ENCODE measurements around the gene PIP5KL1.
"Not testable (repeated sequence)": the region's sequence is repeated elsewhere in the genome, so short reads cannot be mapped to it uniquely, and the experiment has no call there.

The PIP5KL1 gene

GRCh38 chr9:127885508-127886281, 44.9 kb downstream of the PIP5KL1 start:
- DNase-seq: no peak

DNA sequence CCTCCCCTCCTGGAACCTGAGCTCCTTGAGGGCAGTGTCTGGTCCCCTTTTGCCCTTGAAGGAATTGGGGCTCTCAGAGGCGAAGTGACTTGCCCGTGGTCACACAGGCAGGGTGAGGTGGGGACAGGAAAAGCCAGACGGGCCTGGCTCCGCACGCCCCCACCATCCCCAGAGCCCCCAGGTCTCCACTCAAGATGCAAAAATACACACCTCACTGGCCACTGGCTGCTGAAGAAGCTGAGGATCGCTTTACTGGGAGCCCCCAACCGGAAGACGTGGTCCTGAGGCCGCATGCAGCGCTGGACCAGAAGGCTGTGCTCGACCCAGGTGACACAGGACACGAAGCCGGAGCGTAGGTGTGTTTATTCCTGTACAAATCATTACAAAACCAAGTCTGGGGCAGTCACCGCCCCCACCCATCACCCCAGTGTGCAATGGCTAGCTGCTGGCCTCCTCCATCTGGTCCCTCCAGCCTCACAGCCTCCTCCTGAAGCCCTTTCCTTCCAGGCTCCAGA, 45.5 kb downstream of the PIP5KL1 start:
- DNase-seq: no peak

DNA sequence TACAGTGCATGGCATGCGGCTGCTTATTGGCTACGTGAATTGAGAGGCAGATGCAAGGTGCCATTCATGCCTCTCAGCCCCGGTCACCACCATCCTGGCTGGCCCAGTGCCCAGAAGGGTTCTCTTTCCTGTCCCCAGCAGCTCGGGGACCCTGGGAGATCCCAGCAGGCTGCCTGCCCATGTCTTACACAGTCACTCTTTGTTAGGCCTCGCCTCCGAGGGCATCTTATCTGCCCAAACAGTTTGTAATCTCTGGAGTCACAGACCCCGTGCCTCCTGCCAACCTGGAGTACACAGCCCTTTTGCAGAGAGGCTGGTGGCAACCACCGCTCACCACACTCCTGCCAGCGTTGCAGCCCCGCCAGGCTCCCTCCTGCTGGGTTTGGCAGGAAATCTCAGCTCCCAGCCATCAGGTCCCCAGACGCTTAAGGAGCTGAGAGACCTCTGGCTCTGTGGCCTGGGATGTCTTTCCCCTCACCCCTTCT, 46.1 kb downstream of the PIP5KL1 start:
- no peak for DNase-seq

DNA sequence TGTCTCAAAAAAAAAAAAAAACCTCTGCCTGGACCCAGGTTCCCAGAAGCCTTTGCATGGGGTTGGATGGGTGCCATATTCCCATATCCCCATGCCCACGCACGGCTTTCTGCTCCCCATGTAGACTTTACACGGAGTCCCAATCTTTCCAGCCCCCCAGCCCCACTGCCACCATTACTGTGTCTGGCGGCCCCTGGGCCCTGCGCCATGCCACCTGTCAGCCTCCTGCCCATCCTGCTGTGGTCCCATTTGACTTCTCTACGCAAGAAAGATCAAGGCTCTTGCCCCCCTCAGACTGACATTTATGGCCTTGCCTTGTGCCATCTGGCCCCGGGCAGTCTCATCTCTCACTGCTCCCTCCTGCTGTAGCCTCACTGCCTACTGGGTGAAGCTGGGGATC, 46.6 kb downstream of the PIP5KL1 start:
- DNase-seq: no peak

DNA sequence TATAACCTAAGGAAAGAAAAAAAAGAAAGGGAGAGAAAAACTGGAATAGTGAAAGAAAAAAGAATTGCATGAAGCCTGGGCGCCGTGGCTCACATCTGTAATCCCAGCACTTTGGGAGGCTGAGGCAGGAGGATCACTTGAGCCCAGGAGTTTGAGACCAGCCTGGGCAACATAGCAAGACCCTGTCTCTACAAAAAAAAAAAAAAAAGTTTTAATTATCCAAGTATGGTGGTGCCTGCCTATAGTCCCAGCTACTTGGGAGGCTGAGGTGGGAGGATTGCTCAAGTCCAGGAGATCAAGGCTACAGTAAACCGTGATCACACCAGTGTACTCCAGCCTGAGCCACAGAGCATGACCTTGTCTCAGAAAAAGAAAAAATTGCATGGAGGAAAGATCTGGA, 48.9 kb downstream of the PIP5KL1 start:
- DNase-seq: not testable (repeated sequence)

- DNase-seq: no peak
These were observed 50.4 kb downstream of the PIP5KL1 start for GRCh38 chr9:127880143-127880542.

GRCh38 chr9:127878652-127879390, 51.8 kb downstream of the PIP5KL1 start:
- no peak for DNase-seq

DNA sequence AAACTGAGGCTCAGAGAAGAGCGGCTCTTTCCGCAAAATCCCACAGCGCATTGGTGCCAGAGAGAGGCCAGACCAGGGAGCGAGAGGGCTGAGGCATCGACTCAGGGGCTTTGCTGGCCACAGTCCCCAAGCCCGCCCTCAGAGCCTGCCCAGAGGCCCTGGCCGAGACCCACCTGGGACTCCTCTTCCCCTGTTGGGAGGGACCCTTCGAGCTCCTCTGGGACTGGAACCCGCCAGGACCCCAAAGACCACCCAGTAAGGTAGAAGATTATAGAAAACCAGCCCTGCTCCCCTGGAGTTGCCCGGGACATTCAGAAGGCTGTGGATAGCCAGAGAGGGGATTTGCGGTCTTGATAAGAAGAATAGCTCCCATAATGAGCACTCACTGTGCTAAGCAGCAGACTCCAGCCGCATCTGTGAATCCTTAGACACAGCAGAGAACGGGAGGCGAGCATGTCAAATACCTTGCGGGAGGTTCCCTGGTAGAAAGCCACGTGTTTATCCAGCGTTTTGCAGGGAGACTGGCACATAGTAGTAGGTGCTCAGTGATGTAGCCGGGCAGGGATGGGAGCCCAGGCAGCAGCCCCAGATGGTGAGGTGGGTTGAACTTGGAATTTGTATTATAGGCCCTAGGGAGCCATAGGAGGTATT, 52.5 kb downstream of the PIP5KL1 start:
- DNase-seq: no peak

DNA sequence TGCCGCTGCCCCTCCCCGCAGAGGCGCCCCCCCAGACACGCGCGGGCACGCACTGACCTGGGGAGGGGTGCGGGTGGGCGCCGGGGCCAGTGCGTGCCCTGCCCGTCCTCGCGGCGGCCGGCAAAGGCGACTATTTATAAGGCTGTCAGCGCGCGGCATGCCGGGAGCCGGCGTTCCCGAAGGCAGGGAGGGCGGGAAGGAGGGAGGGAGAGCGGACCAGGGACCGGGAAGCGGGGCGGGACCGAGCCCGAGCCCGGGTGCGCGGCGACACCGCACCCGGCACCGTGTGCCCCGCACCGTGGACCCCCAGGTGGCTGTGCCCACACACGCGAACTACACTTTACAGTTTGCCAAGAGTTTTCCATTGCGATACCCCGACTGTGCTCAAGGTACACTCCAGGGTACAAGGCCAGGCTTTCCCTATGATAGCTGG, 53.0 kb downstream of the PIP5KL1 start, which contains the start of gene AK1:
TSS of gene AK1 (minus strand) at position 110 of the 433 bp plus-strand sequence. CDS start 3,058 bp downstream, outside the sequence.
- no peak for DNase-seq

DNA sequence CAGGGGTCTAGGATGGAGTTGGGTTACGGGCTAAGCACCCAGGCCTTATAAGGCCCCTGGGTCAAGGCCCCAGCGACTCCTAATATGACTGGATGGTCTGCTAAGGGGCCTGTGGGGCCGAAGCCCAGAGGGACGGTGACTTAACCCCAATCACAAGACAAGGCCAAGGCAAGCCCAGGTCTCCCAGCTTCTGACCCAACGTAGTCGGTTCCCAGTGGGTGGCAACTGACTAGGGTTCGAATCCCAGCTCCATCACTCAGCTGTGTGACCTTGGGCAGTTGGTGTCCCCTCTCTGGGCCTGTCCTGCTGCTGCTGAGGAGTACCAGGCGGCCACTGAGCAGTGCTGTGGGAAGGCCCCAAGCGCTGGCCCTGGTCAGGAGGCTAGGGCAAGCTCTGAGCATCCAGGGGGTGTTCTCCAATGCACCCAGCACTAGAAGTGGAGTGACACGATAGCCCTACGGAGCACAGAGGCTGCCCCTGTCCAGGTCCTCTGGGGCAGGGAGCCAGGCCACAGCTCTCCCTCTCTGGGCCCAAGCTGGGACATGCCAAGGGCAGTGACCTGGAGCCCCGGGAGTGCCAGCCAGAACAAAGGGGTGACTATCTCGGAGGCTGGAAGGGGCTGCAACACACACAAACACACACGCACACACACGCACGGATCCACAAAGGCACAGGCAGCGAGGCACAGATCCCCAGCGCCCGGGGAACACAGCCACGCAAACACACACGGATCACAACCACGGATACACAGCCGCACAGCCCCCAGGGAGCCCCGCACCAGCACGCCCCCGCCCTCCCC, 53.6 kb downstream of the PIP5KL1 start:
- DNase-seq: no peak

DNA sequence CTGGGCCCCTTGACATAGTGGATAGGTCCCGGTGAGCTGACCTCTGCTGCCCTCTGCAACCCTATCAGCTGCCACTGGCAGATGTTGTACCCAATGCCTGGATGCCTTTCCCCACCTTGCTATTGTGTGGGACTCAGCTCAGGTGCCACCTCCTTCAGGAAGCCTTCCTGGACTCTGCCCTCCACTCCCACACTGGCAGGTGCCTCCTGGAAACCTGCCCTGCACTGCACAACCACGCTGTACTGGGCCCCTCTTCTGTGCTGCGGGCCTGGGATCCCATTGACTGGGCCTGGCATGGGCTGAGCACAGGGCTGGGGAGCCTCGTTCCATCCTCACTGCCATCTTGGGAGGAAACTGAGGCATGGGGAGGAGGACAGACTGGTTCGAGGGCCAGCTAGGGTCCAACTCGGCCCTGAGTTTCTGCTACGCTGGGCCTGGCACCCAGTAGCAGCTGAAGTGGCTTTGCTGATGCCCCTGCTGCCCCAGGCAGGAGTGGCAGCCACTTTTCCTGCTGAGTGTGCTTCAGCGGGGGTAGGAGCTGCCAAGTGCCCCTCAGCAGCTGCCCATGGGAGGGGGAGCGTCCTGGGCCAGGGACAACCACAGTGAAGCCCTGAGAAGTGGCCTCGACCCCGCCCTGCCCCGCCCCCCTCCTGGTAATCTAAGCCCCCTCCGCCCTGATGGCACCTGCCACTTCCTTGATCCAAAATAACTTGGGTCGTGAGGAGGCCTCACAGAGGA, 54.4 kb downstream of the PIP5KL1 start:
- no peak for DNase-seq

DNA sequence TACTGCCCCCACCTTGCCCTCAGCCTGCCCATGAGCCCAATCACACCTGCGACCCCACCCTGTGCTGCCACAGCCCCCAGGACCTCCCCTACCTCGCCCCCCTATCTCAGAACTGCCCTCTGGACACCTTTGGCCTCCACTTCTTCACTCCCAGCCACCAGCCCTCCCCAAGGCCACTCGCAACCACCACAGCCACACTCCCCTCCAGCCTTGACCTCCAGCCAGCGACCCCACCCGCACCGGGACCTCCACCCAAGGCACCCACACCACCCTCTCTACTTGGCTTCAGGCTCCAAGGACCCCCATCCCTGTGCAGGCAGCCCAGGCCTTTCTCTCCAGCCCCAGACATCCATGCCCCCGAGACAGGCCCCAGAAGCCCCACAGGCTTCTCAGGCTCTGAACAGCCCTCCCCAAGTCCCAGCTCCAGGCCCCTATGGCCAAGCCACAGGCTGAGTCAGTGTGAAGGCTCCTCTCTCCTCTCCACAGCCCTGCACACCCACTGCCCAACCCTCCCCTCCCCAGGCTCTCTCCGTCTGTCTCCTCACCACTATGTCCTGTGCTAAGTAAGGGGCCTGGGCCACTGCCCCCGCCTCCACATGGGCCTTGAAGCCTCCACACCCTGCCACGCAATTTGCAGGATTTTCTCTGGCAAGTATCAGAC, 55.1 kb downstream of the PIP5KL1 start:
- no peak for DNase-seq

DNA sequence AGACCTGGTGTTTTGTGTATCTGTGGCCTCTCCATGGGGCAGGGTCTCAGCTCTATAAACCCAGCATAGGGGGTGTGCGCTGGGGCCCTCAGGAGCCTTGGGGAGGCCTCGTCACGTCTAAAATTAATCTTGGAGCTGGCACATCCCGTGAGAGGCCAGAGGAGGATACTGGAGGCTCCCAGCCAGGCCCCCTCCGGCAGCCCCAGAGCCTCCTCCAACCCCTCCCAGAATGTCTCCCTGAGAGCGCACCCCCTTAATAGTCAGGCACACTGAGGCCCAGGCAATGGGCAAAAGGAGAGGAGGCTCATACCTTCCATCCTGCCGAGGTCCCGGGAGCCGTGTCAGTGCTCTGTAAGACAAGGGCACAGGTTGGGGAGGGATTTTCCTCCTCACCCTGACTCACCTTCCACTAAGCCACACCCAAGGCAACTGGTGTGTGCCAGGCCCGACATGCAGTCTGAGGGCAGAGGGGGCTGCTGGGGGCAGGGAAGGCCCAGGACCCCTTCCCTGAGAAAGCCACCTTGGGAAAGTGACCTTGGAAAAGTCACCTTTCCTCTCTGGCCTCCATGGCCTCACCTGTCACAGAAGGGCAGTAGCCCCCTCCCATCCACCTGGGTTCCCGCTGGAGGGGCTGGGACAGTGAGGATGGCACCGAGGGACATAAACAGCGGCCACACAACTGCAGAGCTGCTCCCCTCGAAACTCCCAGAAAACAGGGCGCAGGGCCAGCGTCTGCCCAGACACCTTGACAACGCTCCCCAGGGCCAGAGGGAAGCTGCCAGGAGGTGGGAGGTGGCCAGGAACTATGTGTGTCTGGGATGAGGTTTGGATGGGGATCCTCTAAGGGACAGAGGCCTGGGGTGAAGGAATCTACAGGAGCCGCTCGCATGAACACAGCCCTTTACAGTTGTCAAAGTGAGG, 56.0 kb downstream of the PIP5KL1 start:
- no peak for DNase-seq

DNA sequence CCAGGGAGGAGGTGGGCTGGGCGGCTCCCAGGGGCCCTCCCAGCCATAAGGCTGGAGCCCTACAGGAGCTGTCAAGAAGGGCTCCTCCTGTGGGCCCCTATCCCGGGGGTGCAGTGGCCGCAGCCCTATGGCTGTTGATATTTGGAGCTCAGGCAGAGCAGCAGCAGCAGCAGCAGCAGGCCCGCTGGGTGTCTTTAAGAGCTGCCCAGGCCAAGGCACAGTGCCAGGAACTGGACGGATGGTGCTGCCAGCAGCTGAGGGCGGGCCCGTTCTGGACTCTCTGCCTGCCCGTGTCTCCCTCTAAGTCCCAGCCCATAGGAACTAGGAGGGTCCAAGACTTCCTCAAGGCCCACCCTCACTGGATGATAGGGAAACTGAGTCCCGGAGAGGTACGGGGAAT, 56.7 kb downstream of the PIP5KL1 start:
- no peak for DNase-seq

DNA sequence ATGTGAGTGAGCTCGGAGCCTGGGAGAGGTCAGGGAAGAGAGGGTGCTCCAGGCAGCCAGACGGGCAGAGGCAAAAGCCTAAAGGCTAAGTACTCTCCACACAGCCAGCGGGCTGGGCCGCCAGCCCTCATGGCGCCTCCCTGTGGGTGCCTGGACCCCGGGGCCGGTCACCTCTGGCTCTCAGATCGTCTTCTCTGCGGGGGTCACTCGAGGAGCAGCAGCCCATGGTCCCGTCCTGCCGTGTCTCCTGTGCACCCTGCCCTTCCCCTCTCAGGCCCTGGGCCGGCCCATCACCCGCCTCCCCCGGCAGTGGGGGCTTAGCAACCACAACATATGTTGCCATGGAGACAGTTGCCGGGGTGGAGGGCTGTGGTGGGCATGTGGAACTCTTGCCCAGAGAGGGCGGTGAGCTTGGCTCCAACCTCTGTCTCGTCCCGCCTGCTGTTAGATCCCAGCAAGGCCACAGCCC, 57.3 kb downstream of the PIP5KL1 start:
- DNase-seq: no peak

DNA sequence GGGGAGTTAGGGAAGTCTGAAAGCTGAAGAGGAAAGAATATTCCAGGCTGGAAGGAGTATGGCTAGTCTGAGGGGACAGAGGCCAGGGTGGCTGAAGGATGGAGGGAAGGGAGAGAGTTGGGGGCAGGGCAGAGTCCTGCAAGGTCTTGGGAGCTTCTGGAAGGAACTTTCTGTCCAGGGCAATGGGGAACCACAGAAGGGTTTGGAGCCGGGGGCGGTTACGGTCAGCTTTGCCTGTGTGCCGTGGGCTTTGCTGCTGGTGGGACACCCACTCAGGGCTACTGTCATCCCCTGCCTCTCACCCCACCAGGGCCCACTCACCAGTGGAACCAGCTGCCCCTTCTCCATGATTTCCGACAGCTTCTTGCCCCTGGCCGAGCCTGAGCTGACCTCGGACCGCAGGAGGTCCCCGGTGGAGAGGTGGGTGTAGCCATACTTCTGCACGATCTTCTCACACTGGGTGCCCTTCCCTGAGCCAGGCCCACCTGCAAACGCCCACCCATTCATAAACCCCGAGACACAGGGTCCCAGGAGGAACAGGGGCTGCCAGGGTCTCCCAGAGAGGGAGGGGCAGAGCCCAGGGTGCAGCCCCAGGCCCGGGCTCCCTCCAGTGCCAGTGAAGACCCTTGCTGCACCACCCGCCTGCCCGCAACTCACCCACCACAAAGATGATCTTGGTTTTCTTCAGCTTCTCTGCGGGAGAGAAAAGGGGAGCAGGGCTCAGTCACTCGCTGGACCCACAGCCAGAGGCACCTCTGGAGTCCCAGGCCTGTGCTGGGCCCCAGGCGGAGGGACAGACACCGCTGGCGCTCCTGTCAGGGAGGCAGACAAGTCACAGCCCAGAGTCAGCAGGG, 58.0 kb downstream of the PIP5KL1 start:
- DNase-seq: no peak

GRCh38 chr9:127871531-127871930, 59.0 kb downstream of the PIP5KL1 start:
- no peak for DNase-seq

DNA sequence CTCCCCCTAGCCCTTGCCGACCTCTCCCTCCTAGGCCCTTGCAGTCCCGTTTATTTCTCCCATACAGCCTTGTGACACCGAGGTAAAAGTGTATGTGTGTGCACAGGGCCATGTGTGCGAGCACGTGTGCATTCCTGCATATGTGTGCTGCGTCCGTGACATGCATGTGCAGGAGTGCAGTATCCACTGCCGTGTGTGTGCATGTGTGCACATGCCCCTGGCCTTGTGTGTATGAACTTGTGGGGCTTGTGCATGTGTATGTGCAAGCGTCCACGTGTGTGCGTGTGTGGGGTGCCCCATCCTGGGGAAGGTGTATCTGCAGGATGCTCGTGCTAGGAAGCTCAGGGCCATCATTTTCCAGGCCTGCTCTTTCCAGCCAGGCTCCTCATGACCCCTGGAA, 59.7 kb downstream of the PIP5KL1 start:
- no peak for DNase-seq
